GM19238 (cell line): ENCODE results near the gene ITGA6.

Source experiments
- DNase-seq: peaks from one replicate; pipeline ENCODE4 v3.0.0; 2011; ENCODE audit warnings: low spot score; ENCODE audit not compliant: insufficient read length

ITGA6 gene

GRCh38 chr2:172427256-172427989, at the start of gene ITGA6:
ITGA6 (plus strand) TSS chr2:172427586.
- DNase-seq: peak; percentile 15

GRCh38 chr2:172380436-172381274, 46.7 kb upstream of the ITGA6 start:
- DNase-seq: no peak

GRCh38 chr2:172381275-172382027, 45.9 kb upstream of the ITGA6 start:
- DNase-seq: no peak

- no peak for DNase-seq
Measured at GRCh38 chr2:172387361-172387760, 40.0 kb upstream of the ITGA6 start.

- DNase-seq: no peak
Measured at GRCh38 chr2:172389685-172390339, 37.6 kb upstream of the ITGA6 start.

GRCh38 chr2:172394002-172394401, 33.4 kb upstream of the ITGA6 start:
- no peak for DNase-seq

GRCh38 chr2:172395503-172395902, 31.9 kb upstream of the ITGA6 start:
- no peak for DNase-seq

- DNase-seq: no peak
Measured at GRCh38 chr2:172397148-172397834, 30.1 kb upstream of the ITGA6 start.

GRCh38 chr2:172398440-172398839, 28.9 kb upstream of the ITGA6 start:
- no peak for DNase-seq

- DNase-seq: no peak
Measured at GRCh38 chr2:172399765-172400164, 27.6 kb upstream of the ITGA6 start.

- DNase-seq: no peak
Measured at GRCh38 chr2:172402198-172402597, 25.2 kb upstream of the ITGA6 start.

- DNase-seq: no peak
Measured at GRCh38 chr2:172403402-172403801, 24.0 kb upstream of the ITGA6 start.

- no peak for DNase-seq
Measured at GRCh38 chr2:172403881-172404468, 23.4 kb upstream of the ITGA6 start.

GRCh38 chr2:172404824-172405223, 22.6 kb upstream of the ITGA6 start:
- no peak for DNase-seq

- DNase-seq: no peak
Measured at GRCh38 chr2:172405673-172406072, 21.7 kb upstream of the ITGA6 start.

GRCh38 chr2:172408143-172408766, 19.1 kb upstream of the ITGA6 start:
- DNase-seq: no peak

- DNase-seq: no peak
Measured at GRCh38 chr2:172409042-172409441, 18.3 kb upstream of the ITGA6 start.

- DNase-seq: no peak
Measured at GRCh38 chr2:172412984-172413492, 14.3 kb upstream of the ITGA6 start.

GRCh38 chr2:172415157-172415864, 12.1 kb upstream of the ITGA6 start:
- DNase-seq: no peak
